M059J (cell line): ENCODE results near the gene NKPD1. TPM values are rescaled to one million over a fixed set of nuclear protein-coding genes. Genes with fewer than 3 reads are reported as not detected.

Experiments
- DNase-seq: peaks from one replicate; pipeline ENCODE4 v3.0.0-alpha.2; 2012; ENCODE audit warnings: low read depth
- total RNA-seq: library from RNA; depleted of rRNA; stranded (reverse); fragments of >200 nt; shearing (Covaris generic); gene quantifications from 2 replicates; pipeline ENCODE4 v1.2.3, GENCODE V29; 2014; rRNA removed

Gene NKPD1, protein sequence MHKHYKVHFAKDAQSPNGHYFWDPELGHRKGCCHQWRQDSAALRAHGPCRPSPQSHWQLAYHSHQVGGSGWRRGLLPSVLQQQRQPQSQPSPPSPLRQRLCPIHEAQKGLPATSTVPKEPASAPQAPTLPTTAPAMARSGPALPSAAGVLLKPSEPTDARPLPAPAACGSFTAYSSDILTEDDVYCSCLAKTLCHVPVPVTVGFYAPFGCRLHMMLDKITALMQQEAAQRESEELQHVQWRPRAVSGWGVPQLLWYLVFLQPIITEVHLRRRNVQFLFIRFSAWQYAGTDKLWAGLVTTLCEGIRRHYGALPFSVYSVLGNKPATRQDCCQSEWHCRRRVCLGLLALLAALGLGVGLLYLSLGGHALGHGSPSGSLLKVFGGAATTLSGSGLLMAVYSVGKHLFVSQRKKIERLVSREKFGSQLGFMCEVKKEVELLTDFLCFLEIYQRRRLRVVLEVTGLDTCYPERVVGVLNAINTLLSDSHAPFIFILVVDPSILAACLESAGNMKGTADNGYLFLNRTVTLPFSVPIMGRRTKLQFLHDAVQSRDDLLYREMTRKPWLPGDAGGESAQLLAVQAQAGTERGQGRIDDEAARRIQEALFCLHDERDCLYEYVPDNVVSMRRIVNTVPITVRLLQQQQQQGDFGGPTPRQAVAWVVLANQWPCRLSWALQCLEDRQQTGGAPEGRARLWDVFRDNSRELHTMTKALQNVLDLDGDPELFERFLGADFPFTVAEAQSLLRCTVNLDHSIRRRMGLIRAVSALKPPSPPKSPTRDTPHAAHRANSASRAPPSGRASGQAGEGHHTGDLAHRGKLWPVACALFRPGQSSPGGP
- not detected in 2 replicates for total RNA-seq

DNA sequence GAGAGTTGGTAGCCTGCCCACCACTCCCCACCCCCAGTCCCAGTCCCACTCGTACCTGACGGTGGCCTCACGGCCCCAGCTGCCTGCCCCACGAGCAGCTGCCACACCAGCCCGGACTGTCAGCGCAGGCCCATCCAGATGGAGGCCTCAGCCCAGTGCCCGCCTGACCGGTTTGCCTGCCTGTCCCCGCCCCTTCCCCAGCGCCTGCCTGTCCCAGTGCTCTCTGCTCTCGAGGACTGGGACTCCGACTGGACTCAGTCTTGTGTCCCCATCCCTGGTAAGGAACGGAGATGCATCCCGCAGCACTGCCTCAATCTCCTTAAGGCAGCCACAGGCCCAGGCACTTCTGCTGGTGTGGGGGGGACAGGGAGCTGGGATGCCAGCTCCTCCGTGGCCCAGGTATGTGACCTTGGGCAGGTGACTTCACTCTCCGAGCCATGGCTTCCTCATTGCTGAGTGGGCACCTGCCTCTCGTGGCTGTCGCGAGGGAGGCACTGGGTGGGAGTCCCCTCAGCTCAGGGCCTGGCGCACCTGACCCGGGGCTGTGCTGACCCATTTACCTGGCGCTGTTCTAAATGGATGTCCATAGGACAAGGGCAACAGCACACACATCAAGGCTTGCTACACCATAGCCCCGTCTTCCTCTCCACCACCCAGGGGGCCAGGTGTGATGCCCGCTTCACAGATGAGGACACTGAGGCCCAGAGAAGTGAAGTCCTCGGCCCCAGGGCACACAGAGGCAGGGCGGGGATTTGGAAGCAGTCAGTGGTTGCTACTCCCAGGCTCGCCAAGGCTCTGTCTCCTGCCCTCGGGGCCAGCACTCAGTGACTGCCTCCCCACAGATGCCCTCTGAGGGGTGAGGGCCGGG, at the start of gene NKPD1:
Gene NKPD1 (minus strand): TSS at position 113 of the 868 bp plus-strand sequence. CDS start 832 bp downstream, outside the sequence.
- no peak for DNase-seq

DNA sequence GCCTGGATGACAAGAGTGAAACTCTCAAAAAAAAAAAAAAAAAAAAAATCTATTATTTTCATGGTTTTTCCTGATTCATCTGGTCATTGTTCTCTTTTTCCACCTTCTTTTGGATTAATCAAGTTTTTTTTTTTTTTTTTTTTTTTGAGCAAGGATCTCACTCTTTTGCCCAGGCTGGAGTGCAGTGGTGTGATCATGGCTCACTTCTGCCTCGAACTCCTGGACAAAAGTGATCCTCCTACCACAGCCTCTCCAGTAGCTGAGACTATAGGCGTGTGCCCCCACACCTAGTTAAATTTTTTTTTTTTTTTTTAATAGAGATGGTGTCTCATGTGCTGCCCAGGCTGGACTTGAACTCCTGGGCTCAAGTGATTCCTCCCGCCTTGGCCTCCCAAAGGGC, 45.5 kb upstream of the NKPD1 start:
- no peak for DNase-seq

DNA sequence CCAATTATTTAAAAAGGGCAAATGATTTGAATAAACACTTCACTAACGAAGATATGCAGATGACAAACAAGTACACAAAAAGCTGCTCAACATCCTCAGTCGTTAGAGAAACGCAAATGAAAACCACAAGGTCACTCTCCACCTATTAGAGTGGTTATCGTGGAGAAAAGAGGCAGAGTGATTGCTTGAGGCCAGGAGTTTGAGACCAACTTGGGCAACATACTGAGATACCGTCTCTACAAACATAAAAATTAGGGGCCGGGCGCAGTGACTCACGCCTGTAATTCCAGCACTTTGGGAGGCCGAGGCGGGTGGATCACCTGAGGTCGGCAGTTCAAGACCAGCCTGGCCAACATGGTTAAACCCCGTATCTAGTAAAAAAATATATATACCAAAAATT, 45.0 kb upstream of the NKPD1 start:
- DNase-seq, result no peak

DNA sequence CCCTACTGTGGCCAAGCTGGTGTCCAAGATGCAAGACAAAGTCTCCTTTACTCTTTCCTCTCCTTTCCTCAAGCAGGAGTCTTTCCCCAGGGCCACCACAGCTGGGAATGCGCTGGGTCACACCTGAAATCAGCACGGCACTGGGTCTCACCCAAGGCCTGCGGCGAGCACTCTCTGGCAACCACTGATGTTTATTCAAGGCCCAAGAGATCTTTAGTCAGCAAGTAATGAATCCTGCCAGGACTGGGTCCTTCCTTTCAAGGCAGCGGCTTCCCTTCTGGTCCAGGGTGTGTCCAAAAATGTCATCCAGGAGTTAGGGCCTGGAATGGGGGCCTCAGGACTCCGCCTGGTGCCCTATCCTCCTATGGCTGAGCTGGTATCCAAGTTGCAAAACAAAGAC, 41.9 kb upstream of the NKPD1 start:
- DNase-seq, result no peak

- peak; percentile 51 for DNase-seq
Measured at GRCh38 chr19:45200568-45200967, 39.8 kb upstream of the NKPD1 start.

DNA sequence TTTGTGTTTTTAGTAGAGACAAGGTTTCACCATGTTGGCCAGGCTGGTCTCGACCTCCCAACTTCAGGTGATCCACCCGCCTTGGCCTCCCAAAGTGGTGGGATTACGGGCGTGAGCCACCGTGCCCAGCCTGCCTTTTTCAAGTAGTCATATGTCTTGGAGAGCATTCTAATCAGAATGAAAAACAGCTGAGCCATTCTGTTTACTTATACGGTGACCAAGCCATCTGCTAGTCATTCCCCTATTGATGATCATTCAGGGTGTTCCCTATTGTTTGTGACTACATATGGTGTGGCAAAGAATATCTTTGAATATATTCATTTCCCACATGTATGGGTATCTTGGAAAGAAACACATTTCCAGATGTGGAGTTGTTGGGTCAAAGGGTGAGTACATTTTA, 35.0 kb upstream of the NKPD1 start:
- DNase-seq, result peak; percentile 15

GRCh38 chr19:45191375-45191774, 30.6 kb upstream of the NKPD1 start:
- DNase-seq, result no peak

DNA sequence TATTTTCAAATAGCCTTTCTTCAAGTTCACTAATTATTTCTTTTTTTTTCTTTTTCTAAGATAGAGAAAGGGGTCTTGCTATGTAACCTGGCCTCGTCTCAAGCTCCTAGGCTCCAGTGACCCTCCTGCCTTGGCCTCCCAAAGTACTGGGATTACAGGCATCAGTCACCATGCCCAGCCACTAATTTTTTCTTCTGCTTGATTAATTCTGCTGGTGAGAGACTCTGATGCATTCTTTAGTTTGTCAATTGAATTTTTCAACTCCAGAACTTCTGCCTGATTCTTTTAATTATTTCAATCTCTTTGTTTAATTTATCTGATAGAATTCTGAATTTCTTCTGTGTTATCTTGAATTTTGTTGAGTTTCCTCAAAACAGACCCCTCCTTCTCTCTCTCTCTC, 29.2 kb upstream of the NKPD1 start:
- no peak for DNase-seq

DNA sequence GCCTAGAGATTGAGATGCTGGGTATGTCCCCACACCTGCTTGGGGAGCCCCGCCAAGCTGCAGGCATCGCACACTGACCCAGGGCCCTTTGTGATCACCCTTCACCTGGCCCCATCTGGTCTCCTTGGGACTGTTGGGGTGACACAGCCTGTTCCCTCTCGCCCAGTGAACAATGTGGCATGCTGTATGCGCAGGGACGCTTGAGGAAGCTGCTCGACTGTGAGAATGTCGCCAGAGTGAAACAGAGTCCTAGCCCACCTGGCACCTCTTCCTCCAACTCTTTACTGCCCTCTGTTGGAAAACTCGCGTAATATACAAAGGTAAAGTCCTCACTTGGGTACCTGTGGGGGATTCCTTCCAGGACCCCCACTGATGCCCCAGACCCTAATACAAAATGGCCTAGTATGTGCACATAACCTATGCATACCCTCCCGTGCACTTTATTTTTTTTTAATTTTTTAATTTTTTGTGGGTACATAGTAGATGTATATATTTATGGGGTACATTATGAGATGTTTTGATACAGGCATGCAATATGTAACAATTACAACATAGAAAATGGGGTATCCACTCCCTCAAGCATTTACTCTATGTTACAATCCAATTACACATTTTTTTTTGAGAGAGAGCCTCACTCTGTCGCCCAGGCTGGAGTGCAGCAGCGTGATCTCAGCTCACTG, 26.8 kb upstream of the NKPD1 start:
- DNase-seq, result no peak

- peak; percentile 41 for DNase-seq
Measured at GRCh38 chr19:45186509-45187334, 25.9 kb upstream of the NKPD1 start.

- DNase-seq, result no peak
Measured at GRCh38 chr19:45184115-45184514, 23.3 kb upstream of the NKPD1 start.

DNA sequence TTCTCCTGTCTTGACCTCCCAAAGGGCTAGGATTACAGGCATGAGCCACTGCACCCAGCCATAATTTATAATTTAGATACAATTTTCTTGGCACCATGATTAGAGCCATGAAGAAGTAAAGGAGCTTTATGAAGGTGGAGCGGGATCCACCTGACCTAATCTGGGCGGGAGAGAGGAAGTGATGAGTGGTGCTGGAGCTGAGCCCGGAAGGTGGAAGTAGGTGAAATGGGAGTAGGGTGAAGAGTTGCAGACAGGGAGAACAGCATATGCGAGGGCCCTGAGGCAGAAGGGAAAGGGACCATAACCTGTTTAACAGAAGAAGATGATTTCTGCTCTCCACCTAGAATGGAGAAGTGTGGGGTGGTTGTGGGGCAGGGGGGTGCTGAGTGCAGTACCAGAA, 22.0 kb upstream of the NKPD1 start:
- DNase-seq, result no peak

GRCh38 chr19:45180936-45181335, 20.2 kb upstream of the NKPD1 start:
- DNase-seq, result no peak

DNA sequence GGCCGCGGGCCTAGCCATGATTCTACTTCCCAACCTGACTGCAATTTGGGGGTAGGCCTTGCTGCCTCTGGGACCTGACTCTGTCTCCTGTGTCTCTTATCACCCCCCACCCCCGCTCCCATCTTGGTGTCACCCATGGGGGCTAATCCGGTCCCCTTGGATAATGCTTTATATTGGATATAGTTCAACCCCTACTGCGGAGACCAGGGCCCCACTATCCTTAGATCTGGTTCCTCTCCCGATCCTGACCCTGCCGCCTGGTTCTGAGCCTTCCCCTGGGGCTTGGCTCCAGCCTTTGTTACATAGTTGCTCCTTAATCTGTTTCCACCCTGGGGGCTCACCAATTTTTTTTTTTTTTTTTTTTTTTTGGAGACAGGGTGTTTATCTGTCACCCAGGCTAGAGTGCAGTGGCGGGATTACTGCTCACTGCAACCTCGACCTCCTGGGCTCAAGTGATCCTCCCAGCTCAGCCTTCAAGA, 19.1 kb upstream of the NKPD1 start:
- no peak for DNase-seq

- peak; percentile 42 for DNase-seq
Measured at GRCh38 chr19:45179072-45179891, 18.5 kb upstream of the NKPD1 start.

DNA sequence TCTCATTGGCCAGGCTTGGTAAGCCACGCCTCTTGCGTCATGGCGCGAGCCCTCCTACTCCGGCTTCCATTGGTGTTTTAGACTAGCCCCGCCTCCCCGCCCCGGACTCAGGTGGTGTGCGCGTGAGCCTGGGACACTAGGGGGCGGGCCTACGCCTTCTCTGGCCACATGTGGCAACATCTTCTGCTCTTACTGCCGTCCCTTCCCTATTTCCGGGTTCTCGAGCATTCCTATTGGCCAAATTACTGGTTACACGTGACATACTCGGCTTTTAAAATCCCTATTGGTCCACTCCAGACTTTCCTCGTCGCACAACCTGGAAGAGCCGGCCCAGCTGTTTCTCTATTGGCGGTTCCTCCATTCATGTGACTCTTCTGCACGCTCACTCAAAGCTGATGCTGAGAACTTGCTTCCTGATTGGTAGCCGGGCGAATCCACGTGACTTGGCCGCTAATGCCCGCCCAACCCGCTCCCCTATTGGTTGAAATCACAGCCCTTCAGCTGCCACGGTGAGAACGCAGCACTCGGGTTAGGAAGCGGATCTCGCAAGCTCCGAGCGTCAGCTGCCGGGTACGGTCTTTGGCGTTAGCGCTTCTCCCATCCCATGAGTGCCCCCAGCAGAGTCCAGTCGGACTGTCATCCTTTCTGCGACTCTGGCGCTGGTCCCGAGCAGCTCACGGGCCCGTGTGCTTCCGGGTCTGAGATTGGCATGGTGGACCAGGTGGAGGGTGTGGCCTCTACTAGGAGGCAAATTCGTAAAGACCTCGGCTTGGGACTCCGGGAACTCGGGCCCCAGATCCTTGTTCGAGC, 17.7 kb upstream of the NKPD1 start, which contains the start of gene BLOC1S3:
Gene BLOC1S3 (plus strand): TSS at position 523 of the 810 bp plus-strand sequence. CDS start 513 bp downstream, outside the sequence.
- DNase-seq, result peak; percentile 100

- peak; percentile 68 for DNase-seq
Measured at GRCh38 chr19:45177817-45178261, 17.1 kb upstream of the NKPD1 start, which contains the start of gene TRAPPC6A. Gene TRAPPC6A, minus strand, starts transcription at chr19:45178237. Its CDS starts 19 bp downstream, at chr19:45178218.
